HepG2 (cell line): Measurements from ENCODE around the gene VAV2. TPM values are rescaled to one million over a fixed set of nuclear protein-coding genes. Genes with fewer than 3 reads are reported as not detected.
A peak's percentile ranks its signal among the peaks of the same experiment; 100 is the strongest.

ENCODE experiments used
- ATAC-seq: fragments of 200-7000 bp; cut with Tn5 transposase; 3 replicates; pipeline ENCODE4 v1.9.1; 2020; ENCODE audit warnings: mild to moderate bottlenecking, moderate library complexity
- BruUV-seq: library from RNA; stranded (reverse); fragments of 400-500 nt; replicated peaks from 2 replicates; lab custom pipeline; 2021; lab: Mats Ljungman, UMichigan
- CTCF ChIA-PET: fragments of 300-600 bp; formaldehyde crosslinking; extraction: SDS; loops from one replicate; lab custom pipeline; 2021; ENCODE audit warnings: low total read pairs, inconsistent platforms, low intra/inter-chr PET ratio; lab: Yijun Ruan, JAX
- POLR2A ChIA-PET: fragments of 350-600 bp; sonication (Branson Sonifier 250); formaldehyde crosslinking; loops from one replicate; lab custom pipeline; 2020; ENCODE audit warnings: antibody characterized with exemption, inconsistent platforms; lab: Yijun Ruan, JAX
- DNase-seq: peaks from one replicate; pipeline ENCODE4 v3.0.0-alpha.2; 2015; ENCODE audit warnings: low spot score
- FAIRE-seq: peaks from 3 replicates; lab custom pipeline; 2011; peaks lifted over from hg19 to GRCh38; lab: Jason Lieb, UNC
- H2AFZ ChIP-seq: one replicate; pipeline ENCODE4 v1.6.1; 2011; ENCODE audit warnings: low read length, inconsistent platforms
- H3K27ac ChIP-seq: fragments of 300-600 bp; 3 replicates; pipeline ENCODE4 v1.8.0; 2011; ENCODE audit warnings: mixed run types, mild to moderate bottlenecking, mixed read lengths, low read length, inconsistent platforms; ENCODE audit not compliant: insufficient read depth; ENCODE audit errors: extremely low read length
- H3K27me3 ChIP-seq, 2 experiments: fragments of 200-600 bp in 1 of 2; 2 replicates in 1 of 2; 3 replicates in 1 of 2; pipeline versions ENCODE4 v1.6.0 to v1.8.0; 2011; ENCODE audit warnings: low read length in 2 of 2, mild to moderate bottlenecking in 2 of 2, moderate library complexity in 2 of 2, inconsistent platforms in 1 of 2; ENCODE audit not compliant: insufficient read depth in 2 of 2, control insufficient read depth in 1 of 2
- H3K36me3 ChIP-seq, 2 experiments: fragments of 200-600 bp in 1 of 2; replicated peaks in 1 of 2; 2 replicates in 1 of 2; 3 replicates in 1 of 2; pipeline versions ENCODE4 v1.5.1 to v1.8.0; 2011; ENCODE audit warnings: low read length in 2 of 2, inconsistent platforms in 1 of 2; ENCODE audit not compliant: insufficient read depth in 2 of 2, control insufficient read depth in 1 of 2
- H3K4me1 ChIP-seq: 2 replicates; pipeline ENCODE4 v1.5.1; 2012; ENCODE audit warnings: low read length, inconsistent platforms; ENCODE audit not compliant: insufficient read depth
- H3K4me2 ChIP-seq: 2 replicates; pipeline ENCODE4 v1.6.0; 2011; ENCODE audit warnings: low read depth, low read length, inconsistent platforms
- H3K4me3 ChIP-seq, 3 experiments: fragments of 200-600 bp in 1 of 3; sonication (generic), shearing (Covaris generic) in 1 of 3; replicated peaks in 1 of 3; 2 replicates each; pipeline ENCODE4 v1.5.1; 2011 to 2016; ENCODE audit warnings: low read length in 3 of 3, inconsistent platforms in 2 of 3, low read depth in 2 of 3, mild to moderate bottlenecking in 2 of 3, control low read depth in 1 of 3, mixed read lengths in 1 of 3; ENCODE audit not compliant: insufficient read depth in 1 of 3
- H3K79me2 ChIP-seq: one replicate; pipeline ENCODE4 v1.6.1; 2011; ENCODE audit warnings: low read length, inconsistent platforms; ENCODE audit not compliant: insufficient read depth
- H3K9ac ChIP-seq: 2 replicates; pipeline ENCODE4 v1.6.0; 2011; ENCODE audit warnings: mild to moderate bottlenecking, low read depth, low read length, inconsistent platforms; ENCODE audit not compliant: insufficient read depth
- H3K9me3 ChIP-seq: 2 replicates; pipeline ENCODE4 v1.5.1; 2012; ENCODE audit warnings: mild to moderate bottlenecking, low read length
- H4K20me1 ChIP-seq: 2 replicates; pipeline ENCODE4 v1.6.0; 2011; ENCODE audit warnings: inconsistent platforms, mild to moderate bottlenecking, low read length, moderate library complexity; ENCODE audit not compliant: insufficient read depth
- CC2D1A ChIP-seq: sonication (generic); formaldehyde crosslinking; IDR thresholded peaks from 2 replicates; pipeline ENCODE4 v1.8.1; 2023; ENCODE audit warnings: mild to moderate bottlenecking, missing genetic modification reagents
- RNF219 ChIP-seq: sonication (generic); formaldehyde crosslinking; IDR thresholded peaks from 2 replicates; pipeline ENCODE4 v1.5.0; 2020; ENCODE audit warnings: mild to moderate bottlenecking, missing genetic modification reagents
- ZC3H13 ChIP-seq: sonication (generic); formaldehyde crosslinking; IDR thresholded peaks from 2 replicates; pipeline ENCODE4 v1.8.1; 2023; ENCODE audit warnings: mild to moderate bottlenecking, missing genetic modification reagents, moderate library complexity
- ZFP36L2 ChIP-seq: sonication (generic); formaldehyde crosslinking; IDR thresholded peaks from 2 replicates; pipeline ENCODE4 v1.4.0; 2020; ENCODE audit warnings: missing genetic modification reagents
- ZFP37 ChIP-seq: sonication (generic); formaldehyde crosslinking; IDR thresholded peaks from 2 replicates; pipeline ENCODE4 v1.4.0; 2020; ENCODE audit warnings: missing genetic modification reagents, borderline replicate concordance
- ZFY ChIP-seq: sonication (generic); formaldehyde crosslinking; IDR thresholded peaks from 2 replicates; pipeline ENCODE4 v1.4.0; 2020; ENCODE audit warnings: missing genetic modification reagents
- ZNF317 ChIP-seq: sonication (generic); formaldehyde crosslinking; IDR thresholded peaks from 2 replicates; pipeline ENCODE4 v1.5.0; 2020; ENCODE audit warnings: mild to moderate bottlenecking, missing genetic modification reagents
- ZNF687 ChIP-seq: sonication (generic); formaldehyde crosslinking; IDR thresholded peaks from 2 replicates; pipeline ENCODE4 v1.5.1; 2020; ENCODE audit warnings: mild to moderate bottlenecking, missing genetic modification reagents, moderate library complexity
- ZNF768 ChIP-seq: sonication (generic); formaldehyde crosslinking; IDR thresholded peaks from 2 replicates; pipeline ENCODE4 v1.4.0; 2020; ENCODE audit warnings: missing genetic modification reagents
- WGBS: methylation state at CpG from one replicate; pipeline ENCODE4 v1.1.6; 2017; ENCODE audit warnings: low lambda C conversion rate; 5-methylcytosine and 5-hydroxymethylcytosine counted together
- in situ Hi-C: cut with HindIII; loops from 2 replicates; pipeline ENCODE4 v1.10.0; 2017; ENCODE audit warnings: low pct_unique_long_range_greater_than_20kb; ENCODE audit not compliant: extremely low pct_ligation_motif_present
- intact Hi-C: fragments of 100-400 bp; cut with micrococcal nuclease; formaldehyde crosslinking; loops from one replicate; pipeline ENCODE4 v1.10.0; 2022; ENCODE audit not compliant: unreplicated experiment
- polyA plus RNA-seq, 8 experiments: library from polyadenylated mRNA; depleted of rRNA in 3 of 8; stranded (reverse) in 7 of 8; unstranded in 1 of 8; fragments of >200 nt; fragmentation: Illumina TruSeq in 4 of 8; extraction: Trizol in 4 of 8; gene quantifications; 2 replicates each; pipeline versions ENCODE4 v1.2.1 to v1.2.3, GENCODE V29; 2011 to 2016; ENCODE audit warnings: low read depth in 4 of 8, missing spikeins in 1 of 8, mixed read lengths in 1 of 8; ENCODE audit not compliant: insufficient read depth in 1 of 8
- total RNA-seq, 5 experiments: library from RNA; depleted of rRNA; stranded (reverse); fragments of >200 nt; fragmentation: Illumina TruSeq; extraction: Trizol; gene quantifications; 2 replicates each; pipeline ENCODE4 v1.2.3, GENCODE V29; 2016; ENCODE audit warnings: low read depth in 1 of 5

The VAV2 gene
- total and polyA plus RNA-seq, 2 of the 13 experiments (the other 11 are each of a cell fraction or from before 2014, with no cell fraction given): 22.5 to 22.9 TPM

- no peak for TF ChIP-seq ZNF317 (CRISPR knock-in tag)
- no peak for TF ChIP-seq ZNF768
Measured at GRCh38 chr9:133905493-133905892, 86.6 kb downstream of the VAV2 start (continued).

- WGBS: 100% methylated on average over 16 of the region's 29 CpGs
- no peak overlapping the region for H3K4me3 ChIP-seq
- no peak overlapping the region for H3K9ac ChIP-seq
- no TSS peak for BruUV-seq
- TF ChIP-seq ZFP37 (CRISPR knock-in tag): no peak
- TF ChIP-seq ZNF687 (CRISPR knock-in tag): peak; percentile 32; the same call in 1 of the 2 replicates
- no peak for TF ChIP-seq RNF219 (CRISPR knock-in tag)
- no peak for TF ChIP-seq ZC3H13 (CRISPR knock-in tag)
- no peak for TF ChIP-seq ZFP36L2 (CRISPR knock-in tag)
- no peak for TF ChIP-seq ZFY
- TF ChIP-seq CC2D1A (CRISPR knock-in tag): no peak
- TF ChIP-seq, all 625 proteins: peak for 1
- Histone ChIP-seq H3K79me2 (peaks cover 62% of the 10 kb centered on the region), H3K4me2 (no peak overlapping the region), H3K4me1 (no peaks in the 10 kb centered on the region), H3K27ac (no peak overlapping the region), H3K9me3 (no peaks in the 10 kb centered on the region), H4K20me1 (0 out of 2 replicates have a peak, but pooled peaks cover 2% of the 10 kb centered on the region), H3K36me3 (peaks cover 2 to 6% of the 10 kb centered on the region in 2 experiments; a peak in 3 of 5 replicates), H3K27me3 (no peaks in the 10 kb centered on the region), H2AFZ (no peak overlapping the region)
- ChIA-PET POLR2A (interaction anchor here (2.1 kb wide), 1 partner anchor 12 kb away, joined by 5 read pairs; no protein-coding TSS in a partner anchor), CTCF (no interaction called here)
- ATAC-seq: no peak
- in situ Hi-C loops (no loop called here), intact Hi-C loops (no loop called here)
- FAIRE-seq: no peak
- DNase-seq: no peak
Measured at GRCh38 chr9:133904346-133905090, 87.6 kb downstream of the VAV2 start.
